HG02763 (cell line): ENCODE results near the gene DIP2B.

Source experiments
- ATAC-seq: cut with Tn5 transposase; IDR thresholded peaks from one replicate; pipeline ENCODE4 v1.9.1; 2021; ENCODE audit warnings: mild to moderate bottlenecking, moderate library complexity; ENCODE audit not compliant: unreplicated experiment

DIP2B gene

DNA sequence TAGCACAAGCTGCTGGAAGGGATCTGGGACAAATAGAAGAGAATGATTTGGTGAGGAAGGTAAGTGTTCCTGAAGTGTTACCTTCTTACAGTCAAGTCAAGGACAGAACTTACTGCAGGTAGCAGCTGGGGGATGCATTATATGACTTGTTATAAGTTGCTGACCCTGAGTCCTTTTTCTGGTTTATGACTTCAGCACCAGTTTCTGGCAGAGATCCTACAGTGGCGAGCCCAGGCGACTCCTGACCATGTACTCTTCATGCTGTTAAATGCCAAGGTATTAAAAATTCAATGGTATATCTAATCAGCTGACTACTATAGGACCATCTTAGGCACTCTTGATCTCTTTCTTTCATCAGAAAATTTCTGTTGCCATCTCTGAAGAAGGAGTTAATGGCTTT is 214.0 kb downstream of the DIP2B start:
- ATAC-seq = no peak

- no peak for ATAC-seq
Observed at GRCh38 chr12:50720085-50720484, 215.3 kb downstream of the DIP2B start.

GRCh38 chr12:50720501-50720900 is 215.7 kb downstream of the DIP2B start:
- ATAC-seq = no peak

- ATAC-seq = no peak
Observed at GRCh38 chr12:50723865-50724264, 219.1 kb downstream of the DIP2B start.

DNA sequence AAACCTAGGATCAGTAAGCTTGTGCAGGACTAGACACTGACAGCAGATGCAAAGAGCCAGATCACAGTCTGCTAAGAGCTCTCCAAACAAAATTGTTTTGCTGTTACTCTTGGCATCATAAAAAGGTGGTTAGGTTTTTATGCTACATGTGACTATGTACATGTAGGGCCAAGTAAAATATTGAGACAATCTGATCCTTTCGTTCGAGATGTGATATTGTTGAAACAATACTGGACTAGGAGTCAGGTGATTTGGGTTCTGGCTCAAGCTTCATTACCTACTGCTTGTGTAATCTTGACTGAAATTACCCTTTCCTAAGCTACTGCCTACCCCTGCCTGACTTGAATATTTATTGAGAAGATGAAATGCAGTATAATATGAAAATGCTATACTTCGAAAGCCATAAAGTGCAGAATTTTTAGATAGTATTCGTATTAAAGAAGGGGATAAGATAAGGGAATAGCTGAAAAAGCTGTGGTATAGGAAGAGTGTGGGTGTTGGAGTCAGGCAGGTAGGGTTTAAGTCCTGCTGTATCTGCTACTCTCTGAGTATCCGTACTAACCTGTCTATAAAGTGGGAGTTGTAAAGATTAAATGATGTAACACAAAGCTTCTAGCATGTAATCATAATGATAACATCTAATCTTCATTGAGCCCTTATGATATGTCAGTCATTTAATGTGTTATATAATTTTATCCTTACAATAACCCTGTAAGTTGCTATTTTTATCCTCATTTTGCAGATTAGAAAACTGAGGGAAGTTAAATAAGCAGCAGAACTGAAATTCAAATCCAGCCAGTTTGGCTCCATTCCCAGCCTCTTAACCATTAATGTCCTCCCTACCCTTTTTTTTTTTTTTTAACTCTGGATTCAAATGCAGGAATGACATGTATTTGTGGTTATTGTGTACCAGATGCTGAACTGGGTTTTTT is 220.5 kb downstream of the DIP2B start:
- no peak for ATAC-seq

DNA sequence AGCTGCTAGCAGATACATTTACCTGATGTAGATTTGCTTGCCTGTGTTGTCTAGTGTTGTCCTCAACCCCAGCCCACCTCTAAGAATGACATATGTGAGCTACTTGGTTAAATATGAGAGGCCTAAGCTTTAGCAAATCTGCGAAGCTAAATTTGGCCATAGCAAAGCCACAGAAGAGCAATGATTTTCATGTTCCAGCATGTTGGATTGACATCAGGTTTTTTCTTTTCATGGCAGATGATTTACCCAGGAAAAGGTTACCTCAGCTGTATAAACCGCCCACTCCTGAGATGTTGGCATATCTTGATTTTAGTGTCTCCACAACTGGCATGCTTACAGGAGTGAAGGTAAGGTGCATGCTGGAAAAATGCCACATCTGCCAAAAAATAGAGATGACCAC is 222.7 kb downstream of the DIP2B start:
- ATAC-seq = no peak

- ATAC-seq = no peak
Observed at GRCh38 chr12:50728417-50728816, 223.6 kb downstream of the DIP2B start.

- no peak for ATAC-seq
Observed at GRCh38 chr12:50728841-50729240, 224.1 kb downstream of the DIP2B start.

DNA sequence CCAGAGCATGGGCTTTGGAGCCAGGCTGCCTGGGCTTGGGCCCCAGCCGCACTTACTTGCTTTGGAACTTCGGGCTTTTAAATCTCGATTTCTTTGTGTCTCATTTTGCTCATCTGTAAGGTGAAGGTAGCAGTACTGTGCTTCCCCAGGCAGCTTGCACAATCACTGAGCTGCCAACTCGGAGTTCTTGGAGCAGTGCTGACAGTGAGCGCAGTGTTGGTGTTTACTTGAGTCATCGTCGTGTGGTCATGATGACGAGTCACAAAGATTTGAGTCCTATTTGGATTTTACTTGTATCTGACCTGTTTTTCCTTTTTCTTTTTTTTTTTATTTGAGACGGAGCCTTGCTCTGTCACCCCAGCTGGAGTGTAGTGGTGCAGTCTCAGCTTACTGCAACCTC is 227.8 kb downstream of the DIP2B start:
- ATAC-seq = no peak

DNA sequence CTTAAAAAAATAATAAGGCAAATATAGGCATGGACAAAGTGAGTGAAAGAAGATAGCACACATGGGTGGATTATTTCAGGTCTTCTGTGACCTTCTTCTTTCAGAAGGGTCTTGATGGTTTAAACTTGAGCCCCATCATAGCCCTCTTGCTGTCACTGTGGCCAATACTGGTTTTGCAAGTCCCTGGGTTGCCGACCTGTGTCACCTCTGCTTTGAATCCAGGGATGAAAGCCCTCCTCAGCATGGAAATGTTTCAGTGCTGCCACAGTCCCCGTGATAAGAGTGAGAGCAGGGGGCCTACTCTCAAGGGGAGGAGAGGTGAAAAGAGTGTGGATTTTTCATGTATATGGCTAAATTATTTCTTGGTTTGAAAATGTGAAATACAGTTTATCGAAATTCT is 228.9 kb downstream of the DIP2B start:
- ATAC-seq = no peak

DNA sequence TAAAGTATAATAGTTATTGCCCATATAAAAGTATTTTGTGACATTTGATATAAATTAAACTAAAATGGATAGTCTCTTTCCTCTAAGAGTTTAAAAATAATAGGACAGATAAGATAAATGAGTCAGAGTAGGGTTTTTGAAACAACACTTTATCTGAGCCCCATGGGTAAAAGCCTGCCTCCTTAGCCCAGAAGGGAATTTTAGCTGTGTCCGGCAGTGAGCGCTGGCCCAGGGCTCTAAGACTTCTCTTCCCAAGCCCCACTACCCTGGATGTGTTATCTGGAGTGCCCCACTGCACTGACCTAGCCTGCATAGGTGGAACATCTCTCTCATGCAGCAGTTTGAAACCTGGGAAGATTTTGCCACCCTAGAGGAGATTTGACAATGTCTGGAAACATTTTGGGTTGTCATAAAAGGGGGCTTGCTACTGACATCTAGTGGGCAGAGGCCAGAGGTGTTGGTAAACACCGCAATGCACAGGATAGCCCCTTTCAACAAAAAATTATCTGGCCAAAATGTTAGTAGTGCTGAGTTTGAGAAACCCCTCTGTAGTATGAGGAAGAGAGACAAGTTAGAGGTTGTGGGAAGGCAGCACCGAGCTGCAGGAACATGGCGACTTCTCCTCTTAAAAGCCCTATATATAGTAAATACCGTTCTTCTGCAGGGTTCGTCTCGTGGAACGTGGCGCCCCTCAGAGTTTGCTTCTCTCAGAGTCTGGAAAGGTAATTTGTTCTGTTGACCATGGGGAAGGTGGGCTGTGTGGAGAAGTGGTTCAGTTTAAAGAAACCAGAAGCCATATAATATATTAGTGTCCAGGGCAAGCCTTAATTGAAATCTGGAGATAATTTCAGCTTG is 229.9 kb downstream of the DIP2B start:
- ATAC-seq = no peak

GRCh38 chr12:50739611-50740010 is 234.8 kb downstream of the DIP2B start:
- no peak for ATAC-seq

- no peak for ATAC-seq
Observed at GRCh38 chr12:50740307-50740706, 235.5 kb downstream of the DIP2B start.

GRCh38 chr12:50742776-50743175 is 238.0 kb downstream of the DIP2B start:
- ATAC-seq = no peak

- no peak for ATAC-seq
Observed at GRCh38 chr12:50745861-50746260, 241.1 kb downstream of the DIP2B start.

GRCh38 chr12:50746431-50746830 is 241.6 kb downstream of the DIP2B start:
- no peak for ATAC-seq

GRCh38 chr12:50747817-50748216 is 243.0 kb downstream of the DIP2B start:
- ATAC-seq = no peak

DNA sequence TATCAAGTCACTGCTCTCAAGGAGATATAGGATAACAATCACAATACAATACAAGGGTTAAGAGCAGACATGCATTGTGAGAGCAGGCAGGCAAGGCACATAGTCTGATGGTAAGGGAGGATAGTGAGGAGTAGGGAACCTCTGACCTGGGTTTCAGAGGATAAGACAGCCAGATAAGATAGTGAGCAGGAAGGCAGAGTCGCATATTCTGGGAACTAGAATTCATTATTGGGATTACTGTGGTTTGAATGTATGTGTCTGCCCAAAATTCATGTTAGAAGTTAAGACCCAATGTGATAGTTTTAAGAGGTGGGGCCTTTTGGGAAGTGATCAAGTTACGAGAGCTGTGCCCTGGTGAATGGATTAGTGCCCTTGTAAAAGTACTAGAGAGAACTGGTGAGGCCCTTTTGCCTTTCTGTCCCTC is 244.7 kb downstream of the DIP2B start:
- no peak for ATAC-seq

GRCh38 chr12:50750366-50750765 is 245.6 kb downstream of the DIP2B start:
- ATAC-seq = no peak

DNA sequence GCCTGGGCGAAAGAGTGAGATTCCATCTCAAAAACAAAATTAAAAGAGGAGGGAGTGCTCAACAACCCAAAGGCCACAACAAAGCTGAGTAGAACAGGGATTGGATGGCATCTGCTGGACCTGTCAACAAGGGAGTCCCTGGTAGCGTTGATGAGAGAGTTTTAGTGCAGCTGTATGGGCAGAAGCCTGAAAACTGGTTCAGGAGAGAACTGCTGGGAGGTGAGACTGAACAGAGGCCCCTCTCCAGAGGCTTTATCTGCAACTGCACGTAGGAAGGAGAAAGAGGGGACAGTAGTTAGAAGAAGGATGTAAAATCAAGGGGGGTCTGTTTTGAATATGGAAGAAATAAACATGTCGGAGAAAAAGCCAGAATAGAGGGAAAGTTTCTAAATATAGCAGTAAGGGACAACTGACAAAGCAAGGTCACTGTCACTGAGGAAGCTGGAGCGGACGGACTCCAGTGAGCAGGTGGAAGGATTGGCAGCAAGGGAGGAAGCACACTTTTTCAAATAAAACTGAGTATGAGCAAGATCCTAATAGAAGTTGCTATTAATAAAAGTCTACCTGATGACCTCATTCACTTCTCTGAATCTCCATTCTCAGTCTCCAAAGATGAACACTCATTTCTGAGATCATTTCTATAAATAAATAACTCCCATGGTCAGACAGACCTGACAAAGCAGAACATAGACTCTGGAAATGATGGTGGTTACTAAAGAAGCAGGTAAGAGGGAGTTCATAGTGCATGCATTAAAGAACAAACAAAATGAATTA is 247.3 kb downstream of the DIP2B start:
- no peak for ATAC-seq

DNA sequence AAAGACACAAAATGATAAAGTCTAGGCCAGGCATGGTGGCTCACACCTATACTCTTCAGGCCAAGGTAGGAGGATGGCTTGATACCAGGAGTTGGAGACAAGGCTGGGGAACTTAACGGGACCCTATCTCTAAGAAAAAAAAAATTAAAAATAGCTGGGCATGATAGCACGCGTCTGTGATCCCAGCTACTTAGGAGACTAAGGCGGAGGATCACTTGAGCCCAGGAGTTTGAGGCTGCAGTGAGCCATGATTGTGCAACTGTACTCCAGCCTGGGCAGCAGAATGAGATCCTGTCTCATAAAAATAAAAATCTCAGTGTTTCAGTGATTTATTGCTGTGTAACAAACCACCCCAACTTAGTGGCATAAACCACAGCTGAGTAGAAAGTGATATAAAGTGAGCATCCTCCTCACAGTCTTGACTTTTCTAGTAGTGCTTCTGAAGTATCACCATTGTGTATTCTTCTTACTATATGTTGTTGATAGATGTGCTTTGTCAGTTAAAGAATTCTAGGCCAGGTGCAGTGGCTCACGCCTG is 248.5 kb downstream of the DIP2B start:
- no peak for ATAC-seq
